HepG2 (cell line): Measurements from ENCODE around the gene CDX1. TPM values are rescaled to one million over a fixed set of nuclear protein-coding genes. Genes with fewer than 3 reads are reported as not detected.

Source experiments
- ATAC-seq: fragments of 200-7000 bp; cut with Tn5 transposase; 3 replicates; pipeline ENCODE4 v1.9.1; 2020; ENCODE audit warnings: mild to moderate bottlenecking, moderate library complexity
- BruUV-seq: library from RNA; stranded (reverse); fragments of 400-500 nt; replicated peaks from 2 replicates; lab custom pipeline; 2021; lab: Mats Ljungman, UMichigan
- CTCF ChIA-PET: fragments of 300-600 bp; formaldehyde crosslinking; extraction: SDS; loops from one replicate; lab custom pipeline; 2021; ENCODE audit warnings: low total read pairs, inconsistent platforms, low intra/inter-chr PET ratio; lab: Yijun Ruan, JAX
- POLR2A ChIA-PET: fragments of 350-600 bp; sonication (Branson Sonifier 250); formaldehyde crosslinking; loops from one replicate; lab custom pipeline; 2020; ENCODE audit warnings: antibody characterized with exemption, inconsistent platforms; lab: Yijun Ruan, JAX
- DNase-seq: peaks from one replicate; pipeline ENCODE4 v3.0.0-alpha.2; 2015; ENCODE audit warnings: low spot score
- FAIRE-seq: peaks from 3 replicates; lab custom pipeline; 2011; peaks lifted over from hg19 to GRCh38; lab: Jason Lieb, UNC
- H2AFZ ChIP-seq: one replicate; pipeline ENCODE4 v1.6.1; 2011; ENCODE audit warnings: low read length, inconsistent platforms
- H3K27ac ChIP-seq: fragments of 300-600 bp; 3 replicates; pipeline ENCODE4 v1.8.0; 2011; ENCODE audit warnings: mixed run types, mild to moderate bottlenecking, mixed read lengths, low read length, inconsistent platforms; ENCODE audit not compliant: insufficient read depth; ENCODE audit errors: extremely low read length
- H3K27me3 ChIP-seq, 2 experiments: fragments of 200-600 bp in 1 of 2; 2 replicates in 1 of 2; 3 replicates in 1 of 2; pipeline versions ENCODE4 v1.6.0 to v1.8.0; 2011; ENCODE audit warnings: low read length in 2 of 2, mild to moderate bottlenecking in 2 of 2, moderate library complexity in 2 of 2, inconsistent platforms in 1 of 2; ENCODE audit not compliant: insufficient read depth in 2 of 2, control insufficient read depth in 1 of 2
- H3K36me3 ChIP-seq, 2 experiments: fragments of 200-600 bp in 1 of 2; replicated peaks in 1 of 2; 2 replicates in 1 of 2; 3 replicates in 1 of 2; pipeline versions ENCODE4 v1.5.1 to v1.8.0; 2011; ENCODE audit warnings: low read length in 2 of 2, inconsistent platforms in 1 of 2; ENCODE audit not compliant: insufficient read depth in 2 of 2, control insufficient read depth in 1 of 2
- H3K4me1 ChIP-seq: 2 replicates; pipeline ENCODE4 v1.5.1; 2012; ENCODE audit warnings: low read length, inconsistent platforms; ENCODE audit not compliant: insufficient read depth
- H3K4me2 ChIP-seq: 2 replicates; pipeline ENCODE4 v1.6.0; 2011; ENCODE audit warnings: low read depth, low read length, inconsistent platforms
- H3K4me3 ChIP-seq, 3 experiments: fragments of 200-600 bp in 1 of 3; sonication (generic), shearing (Covaris generic) in 1 of 3; replicated peaks in 1 of 3; 2 replicates each; pipeline ENCODE4 v1.5.1; 2011 to 2016; ENCODE audit warnings: low read length in 3 of 3, inconsistent platforms in 2 of 3, low read depth in 2 of 3, mild to moderate bottlenecking in 2 of 3, control low read depth in 1 of 3, mixed read lengths in 1 of 3; ENCODE audit not compliant: insufficient read depth in 1 of 3
- H3K79me2 ChIP-seq: one replicate; pipeline ENCODE4 v1.6.1; 2011; ENCODE audit warnings: low read length, inconsistent platforms; ENCODE audit not compliant: insufficient read depth
- H3K9ac ChIP-seq: 2 replicates; pipeline ENCODE4 v1.6.0; 2011; ENCODE audit warnings: mild to moderate bottlenecking, low read depth, low read length, inconsistent platforms; ENCODE audit not compliant: insufficient read depth
- H3K9me3 ChIP-seq: 2 replicates; pipeline ENCODE4 v1.5.1; 2012; ENCODE audit warnings: mild to moderate bottlenecking, low read length
- H4K20me1 ChIP-seq: 2 replicates; pipeline ENCODE4 v1.6.0; 2011; ENCODE audit warnings: inconsistent platforms, mild to moderate bottlenecking, low read length, moderate library complexity; ENCODE audit not compliant: insufficient read depth
- AGO1 ChIP-seq: fragments of 200-400 bp; formaldehyde crosslinking; IDR thresholded peaks from 2 replicates; pipeline ENCODE4 v1.6.1; 2017; ENCODE audit warnings: mild to moderate bottlenecking, low read depth, low read length, moderate library complexity; ENCODE audit not compliant: poor library complexity, severe bottlenecking
- AGO2 ChIP-seq: fragments of 200-400 bp; formaldehyde crosslinking; optimal IDR thresholded peaks from 2 replicates; pipeline ENCODE3; 2017; ENCODE audit warnings: mild to moderate bottlenecking, low read depth, low read length, moderate library complexity
- EEA1 ChIP-seq: sonication (generic); formaldehyde crosslinking; IDR thresholded peaks from 2 replicates; pipeline ENCODE4 v1.5.1; 2020; ENCODE audit warnings: mild to moderate bottlenecking, missing genetic modification reagents, borderline replicate concordance
- GABPA ChIP-seq, 2 experiments: IDR thresholded peaks; 2 replicates each; pipeline ENCODE4 v1.6.1; 2011 to 2016; ENCODE audit warnings: low read depth in 2 of 2, low read length in 1 of 2, missing biosample characterization in 1 of 2, missing genetic modification characterization in 1 of 2
- MED13 ChIP-seq: sonication (generic); formaldehyde crosslinking; IDR thresholded peaks from 2 replicates; pipeline ENCODE4 v1.5.0; 2020; ENCODE audit warnings: missing genetic modification reagents
- MEF2D ChIP-seq: sonication (generic); formaldehyde crosslinking; IDR thresholded peaks from 2 replicates; pipeline ENCODE4 v1.5.1; 2020; ENCODE audit warnings: mild to moderate bottlenecking, missing genetic modification reagents
- PTBP1 ChIP-seq: fragments of 200-400 bp; formaldehyde crosslinking; IDR thresholded peaks from 2 replicates; pipeline ENCODE4 v1.6.1; 2018; ENCODE audit warnings: low read length, low read depth; ENCODE audit not compliant: poor library complexity, severe bottlenecking
- SALL1 ChIP-seq: sonication (generic); formaldehyde crosslinking; IDR thresholded peaks from 2 replicates; pipeline ENCODE4 v1.8.0; 2022; ENCODE audit warnings: mild to moderate bottlenecking, missing genetic modification reagents
- SMAD1 ChIP-seq: sonication (generic); formaldehyde crosslinking; IDR thresholded peaks from 2 replicates; pipeline ENCODE4 v1.4.0; 2020; ENCODE audit warnings: missing genetic modification reagents, low read depth, mild to moderate bottlenecking, borderline replicate concordance
- SRSF1 ChIP-seq: fragments of 200-400 bp; formaldehyde crosslinking; optimal IDR thresholded peaks from 2 replicates; pipeline ENCODE3; 2017; ENCODE audit warnings: mild to moderate bottlenecking, low read depth, low read length, moderate library complexity
- THAP7 ChIP-seq: sonication (generic); formaldehyde crosslinking; IDR thresholded peaks from 2 replicates; pipeline ENCODE4 v1.8.1; 2023; ENCODE audit warnings: mild to moderate bottlenecking, missing genetic modification reagents
- XBP1 ChIP-seq: sonication (generic); formaldehyde crosslinking; IDR thresholded peaks from 2 replicates; pipeline ENCODE4 v1.5.0; 2020; ENCODE audit warnings: missing genetic modification reagents
- ZNF101 ChIP-seq: sonication (generic); formaldehyde crosslinking; IDR thresholded peaks from 2 replicates; pipeline ENCODE4 v1.4.0; 2020; ENCODE audit warnings: mild to moderate bottlenecking, low read depth, missing genetic modification reagents, borderline replicate concordance
- ZNF709 ChIP-seq: sonication (generic); formaldehyde crosslinking; IDR thresholded peaks from 2 replicates; pipeline ENCODE4 v1.5.0; 2020; ENCODE audit warnings: mild to moderate bottlenecking, missing genetic modification reagents
- ZNF891 ChIP-seq: sonication (generic); formaldehyde crosslinking; IDR thresholded peaks from 2 replicates; pipeline ENCODE4 v1.5.0; 2020; ENCODE audit warnings: mild to moderate bottlenecking, missing genetic modification reagents
- ZSCAN21 ChIP-seq: sonication (generic); formaldehyde crosslinking; IDR thresholded peaks from 2 replicates; pipeline ENCODE4 v1.8.0; 2022; ENCODE audit warnings: mild to moderate bottlenecking, missing genetic modification reagents, moderate library complexity, borderline replicate concordance
- WGBS: methylation state at CpG from one replicate; pipeline ENCODE4 v1.1.6; 2017; ENCODE audit warnings: low lambda C conversion rate; 5-methylcytosine and 5-hydroxymethylcytosine counted together
- in situ Hi-C: cut with HindIII; loops from 2 replicates; pipeline ENCODE4 v1.10.0; 2017; ENCODE audit warnings: low pct_unique_long_range_greater_than_20kb; ENCODE audit not compliant: extremely low pct_ligation_motif_present
- intact Hi-C: fragments of 100-400 bp; cut with micrococcal nuclease; formaldehyde crosslinking; loops from one replicate; pipeline ENCODE4 v1.10.0; 2022; ENCODE audit not compliant: unreplicated experiment
- polyA plus RNA-seq, 8 experiments: library from polyadenylated mRNA; depleted of rRNA in 3 of 8; stranded (reverse) in 7 of 8; unstranded in 1 of 8; fragments of >200 nt; fragmentation: Illumina TruSeq in 4 of 8; extraction: Trizol in 4 of 8; gene quantifications; 2 replicates each; pipeline versions ENCODE4 v1.2.1 to v1.2.3, GENCODE V29; 2011 to 2016; ENCODE audit warnings: low read depth in 4 of 8, missing spikeins in 1 of 8, mixed read lengths in 1 of 8; ENCODE audit not compliant: insufficient read depth in 1 of 8
- total RNA-seq, 5 experiments: library from RNA; depleted of rRNA; stranded (reverse); fragments of >200 nt; fragmentation: Illumina TruSeq; extraction: Trizol; gene quantifications; 2 replicates each; pipeline ENCODE4 v1.2.3, GENCODE V29; 2016; ENCODE audit warnings: low read depth in 1 of 5
- TF ChIP-seq, protein P1 (sequence below): sonication (generic); formaldehyde crosslinking; IDR thresholded peaks from 2 replicates; pipeline ENCODE4 v1.5.0; 2020; ENCODE audit warnings: mild to moderate bottlenecking, missing genetic modification reagents

Gene CDX1
- total and polyA plus RNA-seq, 2 of the 13 experiments (the other 11 are each of a cell fraction or from before 2014, with no cell fraction given): not detected

GRCh38 chr5:150136305-150137167, 30.0 kb upstream of the CDX1 start:
- FAIRE-seq (no peak), ATAC-seq (no peak), DNase-seq (no peak)
- in situ Hi-C loops: no loop called here
- Histone ChIP-seq H2AFZ (no peak overlapping the region), H3K79me2 (peaks cover 2% of the 10 kb centered on the region), H3K36me3 (no peaks in the 10 kb centered on the region), H3K4me2 (peak overlapping the region; percentile 88), H4K20me1 (no peaks in the 10 kb centered on the region), H3K4me3 (peak overlapping the region in 2 of 3 experiments; percentile 35 to 56; a peak in 3 of 6 replicates), H3K9me3 (no peaks in the 10 kb centered on the region), H3K9ac (peak overlapping the region; percentile 40; the same call in 1 of the 2 replicates), H3K27me3 (no peaks in the 10 kb centered on the region), H3K4me1 (peaks cover 79% of the 10 kb centered on the region), H3K27ac (peak overlapping the region; percentile 34)
- no TSS peak for BruUV-seq
- POLR2A ChIA-PET: interaction anchor here (0.7 to 3.6 kb wide), 10 partner anchors 9 to 276 kb away, joined by 3 to 31 read pairs (median 4); partner anchors contain the start of genes CD74 and PDGFRB
- WGBS: 80% methylated on average over 12 of the region's 16 CpGs
- CTCF ChIA-PET: no interaction called here
- intact Hi-C loops: loop anchor here (1.0 to 5.0 kb wide), 2 partner anchors 37 to 221 kb away; partner anchors contain the start of gene TCOF1
- TF ChIP-seq SRSF1 (peak; percentile 5), EEA1 (CRISPR knock-in tag) (0 out of 2 replicates have a peak, but pooled peaks have one; percentile 31), PTBP1 (peak; percentile 1), ZNF101 (0 out of 2 replicates have a peak, but pooled peaks have one; percentile 61), SALL1 (CRISPR knock-in tag) (0 out of 2 replicates have a peak, but pooled peaks have one; percentile 13), AGO1 (peak; percentile 26), ZNF891 (CRISPR knock-in tag) (0 out of 2 replicates have a peak, but pooled peaks have one; percentile 1), THAP7 (0 out of 2 replicates have a peak, but pooled peaks have one; percentile 7), SMAD1 (0 out of 2 replicates have a peak, but pooled peaks have one; percentile 42), GABPA (IDR thresholded peaks at IDR 0.05; ENCODE audit: low read depth, low read length) (no peak), GABPA (CRISPR knock-in tag; IDR thresholded peaks at IDR 0.05; ENCODE audit: low read depth) (no peak), MEF2D (CRISPR knock-in tag) (0 out of 2 replicates have a peak, but pooled peaks have one; percentile 1), ZSCAN21 (CRISPR knock-in tag) (0 out of 2 replicates have a peak, but pooled peaks have one; percentile 33), AGO2 (peak; percentile 41), ZNF709 (CRISPR knock-in tag) (no peak), MED13 (CRISPR knock-in tag) (peak; percentile 2; the same call in 1 of the 2 replicates), XBP1 (CRISPR knock-in tag) (no peak)
- TF ChIP-seq, protein P1, sequence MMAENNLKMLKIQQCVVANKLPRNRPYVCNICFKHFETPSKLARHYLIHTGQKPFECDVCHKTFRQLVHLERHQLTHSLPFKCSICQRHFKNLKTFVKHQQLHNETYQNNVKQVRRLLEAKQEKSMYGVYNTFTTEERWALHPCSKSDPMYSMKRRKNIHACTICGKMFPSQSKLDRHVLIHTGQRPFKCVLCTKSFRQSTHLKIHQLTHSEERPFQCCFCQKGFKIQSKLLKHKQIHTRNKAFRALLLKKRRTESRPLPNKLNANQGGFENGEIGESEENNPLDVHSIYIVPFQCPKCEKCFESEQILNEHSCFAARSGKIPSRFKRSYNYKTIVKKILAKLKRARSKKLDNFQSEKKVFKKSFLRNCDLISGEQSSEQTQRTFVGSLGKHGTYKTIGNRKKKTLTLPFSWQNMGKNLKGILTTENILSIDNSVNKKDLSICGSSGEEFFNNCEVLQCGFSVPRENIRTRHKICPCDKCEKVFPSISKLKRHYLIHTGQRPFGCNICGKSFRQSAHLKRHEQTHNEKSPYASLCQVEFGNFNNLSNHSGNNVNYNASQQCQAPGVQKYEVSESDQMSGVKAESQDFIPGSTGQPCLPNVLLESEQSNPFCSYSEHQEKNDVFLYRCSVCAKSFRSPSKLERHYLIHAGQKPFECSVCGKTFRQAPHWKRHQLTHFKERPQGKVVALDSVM (CRISPR knock-in tag): no peak
